Measurements from ENCODE around the gene RALGPS2.
"Not testable (repeated sequence)": the region's sequence is repeated elsewhere in the genome, so short reads cannot be mapped to it uniquely, and the experiment has no call there.

The RALGPS2 gene

DNA sequence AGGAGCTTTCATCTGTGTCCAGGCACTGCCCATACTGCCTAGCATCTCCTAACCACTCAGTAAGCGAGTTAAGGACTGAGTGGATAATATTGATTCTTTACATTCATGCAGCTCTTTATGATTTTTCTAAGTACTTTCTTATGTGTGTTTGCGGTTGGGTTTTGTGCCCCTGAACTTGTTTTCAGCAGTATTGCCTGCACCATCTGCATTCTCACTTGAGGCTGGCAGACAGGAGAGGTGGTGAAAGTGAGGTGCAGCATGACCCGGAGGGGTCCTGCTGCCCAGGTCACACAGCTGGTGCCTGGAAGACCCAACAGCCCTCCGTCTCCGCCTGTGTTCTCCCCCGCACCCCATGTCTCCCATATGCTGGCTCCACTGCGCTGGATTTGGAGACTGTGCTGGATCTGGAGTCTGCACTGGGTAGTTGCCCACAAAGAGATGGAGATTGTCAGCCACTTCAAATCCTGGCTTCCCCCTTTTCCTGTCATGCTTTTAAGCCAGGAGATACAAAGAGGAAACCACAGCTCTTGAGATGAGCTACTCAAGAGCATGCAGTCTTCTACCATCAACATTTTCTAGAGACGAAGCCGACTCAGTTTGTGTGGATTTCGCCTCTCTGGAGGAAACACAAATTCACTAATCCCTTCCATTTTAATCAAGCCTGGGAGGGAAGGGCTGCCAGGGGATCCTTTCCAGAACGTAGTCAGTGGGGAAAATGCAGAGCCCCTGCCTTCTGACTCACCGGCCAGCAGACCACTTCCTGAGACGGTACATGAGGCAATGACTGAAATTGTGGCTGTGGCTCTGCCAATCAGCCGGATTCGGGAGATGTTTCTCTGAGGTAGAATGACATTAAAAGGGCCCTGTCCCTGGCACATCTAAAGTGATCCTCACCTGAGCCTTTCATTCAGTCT lies 217.5 kb downstream of the RALGPS2 start:
- peak; percentile 24 for DNase-seq (ENCODE audit: low spot score)

GRCh38 chr1:178944729-178945128 lies 219.7 kb downstream of the RALGPS2 start:
- DNase-seq (ENCODE audit: low spot score), result no peak

DNA sequence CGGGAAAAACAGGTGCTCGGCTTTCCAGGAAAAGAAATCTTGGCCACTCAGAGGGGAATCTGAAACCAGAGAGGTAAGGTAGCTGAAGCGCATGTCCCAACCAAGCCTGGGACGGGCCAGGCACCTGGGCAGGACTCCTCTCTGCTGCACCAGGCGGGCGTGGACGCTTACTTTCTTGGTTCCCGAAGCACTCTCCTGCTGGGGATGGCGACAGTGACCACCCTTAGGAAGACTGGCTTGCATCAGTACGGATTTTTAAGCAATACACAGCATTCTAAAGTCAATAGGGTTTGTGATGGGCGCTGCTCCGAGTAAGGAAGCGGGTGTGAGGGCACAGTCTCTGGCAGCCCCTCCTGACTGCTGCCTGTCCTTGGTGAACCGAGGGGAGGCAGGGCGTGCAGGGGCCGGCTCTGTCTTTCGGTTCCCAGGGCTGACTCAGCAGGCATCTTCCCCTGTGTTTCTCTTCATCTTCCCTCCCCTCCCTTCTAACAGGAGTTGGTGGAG lies 220.8 kb downstream of the RALGPS2 start:
- DNase-seq (ENCODE audit: low spot score), result no peak

DNA sequence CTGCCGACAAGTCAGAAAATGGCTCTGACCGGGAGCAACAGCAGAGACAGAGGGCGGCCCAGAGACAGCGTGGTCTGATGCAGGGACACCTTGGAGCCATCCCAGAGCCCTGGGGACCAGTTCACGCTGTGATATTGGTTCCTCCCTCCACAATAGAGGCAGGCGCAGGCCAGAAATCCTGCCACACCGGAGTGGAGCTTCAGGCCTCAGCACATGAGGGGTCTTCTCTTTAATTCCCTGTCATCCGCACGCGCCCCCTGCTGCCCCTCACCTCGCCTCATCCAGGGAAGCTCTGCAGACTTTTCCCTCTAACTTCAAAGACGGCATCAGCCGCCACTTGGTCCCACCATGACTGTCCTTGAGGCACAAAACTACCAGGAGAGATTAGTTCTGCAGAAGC lies 221.4 kb downstream of the RALGPS2 start:
- no peak for DNase-seq (ENCODE audit: low spot score)

DNA sequence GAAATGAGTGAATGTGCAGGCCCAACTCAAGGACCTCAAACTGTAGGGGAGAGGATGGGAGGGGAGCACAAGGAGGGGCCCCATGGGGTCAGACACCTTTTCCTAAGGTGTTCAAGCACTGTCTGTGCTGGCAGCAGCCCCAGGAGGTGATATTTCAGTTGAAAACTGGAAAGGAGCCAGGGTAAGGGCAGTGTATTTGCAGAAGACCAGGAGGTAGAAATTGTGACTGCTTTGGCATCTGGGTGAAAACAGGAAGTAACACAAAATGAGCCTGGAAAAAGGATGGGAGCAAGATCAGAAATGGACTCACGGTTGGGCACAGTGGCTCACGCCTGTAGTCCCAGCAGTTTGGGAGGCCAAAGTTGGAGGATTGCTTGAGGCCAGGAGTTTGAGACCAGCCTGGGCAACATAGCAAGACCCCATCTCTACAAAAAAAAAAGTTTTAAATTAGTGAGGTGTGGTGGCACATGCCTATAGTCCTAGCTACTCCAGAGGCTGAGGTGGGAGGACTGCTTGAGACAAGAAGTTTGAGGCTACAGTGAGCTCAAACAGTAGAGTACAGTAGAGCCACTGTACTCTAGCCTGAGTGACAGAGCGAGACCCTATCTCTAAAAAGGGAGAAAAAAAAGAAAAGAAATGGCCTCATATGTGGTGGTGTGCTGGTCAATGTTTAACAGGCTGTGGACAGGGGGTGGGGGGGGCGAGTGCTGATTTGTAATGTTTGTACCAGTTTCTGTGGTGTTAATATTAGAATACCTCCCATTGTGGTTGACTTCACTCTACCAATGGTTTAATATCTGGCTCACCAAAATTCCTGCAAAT lies 222.0 kb downstream of the RALGPS2 start:
- no peak for DNase-seq (ENCODE audit: low spot score)

- DNase-seq (ENCODE audit: low spot score), result no peak
Observed at GRCh38 chr1:178947677-178947981, 222.6 kb downstream of the RALGPS2 start.

GRCh38 chr1:178948676-178949075 lies 223.6 kb downstream of the RALGPS2 start:
- no peak for DNase-seq (ENCODE audit: low spot score)

- DNase-seq (ENCODE audit: low spot score), result not testable (repeated sequence)
Observed at GRCh38 chr1:178949866-178950265, 224.8 kb downstream of the RALGPS2 start.

DNA sequence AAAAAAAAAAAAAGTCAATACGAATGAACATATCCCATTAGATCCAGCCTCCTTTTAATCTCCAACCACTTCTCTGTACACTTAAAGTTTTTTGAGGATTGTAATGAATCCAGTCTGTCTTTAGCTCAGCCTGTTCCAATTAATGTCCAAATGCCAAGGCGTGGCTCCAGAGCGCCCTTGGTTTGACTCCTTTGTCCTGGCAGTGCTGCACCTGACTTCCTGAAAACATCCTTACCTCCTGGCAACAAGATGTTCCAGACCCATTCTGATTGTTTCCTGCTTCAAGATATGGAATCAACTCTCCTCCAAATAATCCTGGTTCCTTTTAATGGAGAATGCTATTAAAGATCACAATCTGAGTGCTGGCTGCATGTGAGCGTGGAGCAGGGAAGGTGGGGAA lies 226.6 kb downstream of the RALGPS2 start:
- DNase-seq (ENCODE audit: low spot score), result no peak

- no peak for DNase-seq (ENCODE audit: low spot score)
Observed at GRCh38 chr1:178953034-178953433, 228.0 kb downstream of the RALGPS2 start.

DNA sequence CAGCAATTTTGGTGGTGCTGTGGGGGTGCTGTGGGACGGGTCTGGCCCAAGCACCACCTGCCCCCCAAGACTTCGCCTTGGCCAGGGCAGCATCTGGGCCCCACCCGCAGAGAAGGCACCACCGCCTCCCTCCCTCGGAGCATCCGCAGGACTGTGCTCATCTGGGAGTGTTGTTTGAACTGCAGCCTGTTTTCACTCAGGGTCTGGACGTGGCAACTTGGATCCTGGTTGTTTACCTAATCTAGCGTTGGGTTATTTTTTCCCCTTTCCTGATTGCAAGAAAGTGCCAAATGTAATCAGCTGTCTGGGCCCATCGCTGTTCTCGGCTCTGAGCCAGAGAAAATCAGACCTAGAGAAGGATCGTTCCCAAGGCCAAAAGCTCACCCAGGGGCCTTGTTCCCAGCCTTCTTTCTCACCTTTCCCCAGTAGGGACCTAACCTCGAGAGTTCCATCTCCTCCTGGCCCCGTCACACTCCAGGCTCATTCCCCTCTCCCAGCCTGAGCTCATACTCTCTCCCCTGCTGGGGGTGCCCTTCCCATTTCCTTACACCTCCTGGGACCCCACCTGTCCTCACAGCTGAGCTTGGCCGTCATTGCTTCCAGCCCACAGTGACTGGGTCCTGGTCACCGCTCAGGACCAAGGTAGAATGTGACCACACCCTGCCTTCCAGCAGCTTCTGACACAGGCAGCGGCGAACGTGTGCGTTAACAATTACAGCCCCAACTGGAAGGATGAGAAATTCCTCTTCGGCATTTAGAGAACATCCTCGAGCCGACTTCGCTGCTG lies 228.7 kb downstream of the RALGPS2 start:
- no peak for DNase-seq (ENCODE audit: low spot score)

DNA sequence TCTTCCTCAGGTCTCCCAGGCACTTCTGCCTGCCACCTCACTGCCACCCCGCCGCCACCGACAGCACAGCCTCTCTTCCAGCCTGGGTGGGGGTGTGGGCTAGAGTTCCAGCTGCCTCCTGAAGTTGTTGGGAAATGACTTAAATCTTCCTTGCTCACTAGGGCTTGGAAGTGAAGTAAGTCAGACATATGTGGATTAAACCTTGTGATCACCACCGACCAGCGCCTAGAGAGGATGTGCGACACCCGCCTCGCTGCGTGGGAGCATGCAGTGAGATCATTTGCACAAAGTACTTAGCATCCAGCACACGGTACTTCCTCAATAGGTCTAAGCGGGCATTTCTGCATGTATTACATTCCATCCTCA lies 229.3 kb downstream of the RALGPS2 start:
- no peak for DNase-seq (ENCODE audit: low spot score)

- no peak for DNase-seq (ENCODE audit: low spot score)
Observed at GRCh38 chr1:178954937-178955336, 229.9 kb downstream of the RALGPS2 start.

DNA sequence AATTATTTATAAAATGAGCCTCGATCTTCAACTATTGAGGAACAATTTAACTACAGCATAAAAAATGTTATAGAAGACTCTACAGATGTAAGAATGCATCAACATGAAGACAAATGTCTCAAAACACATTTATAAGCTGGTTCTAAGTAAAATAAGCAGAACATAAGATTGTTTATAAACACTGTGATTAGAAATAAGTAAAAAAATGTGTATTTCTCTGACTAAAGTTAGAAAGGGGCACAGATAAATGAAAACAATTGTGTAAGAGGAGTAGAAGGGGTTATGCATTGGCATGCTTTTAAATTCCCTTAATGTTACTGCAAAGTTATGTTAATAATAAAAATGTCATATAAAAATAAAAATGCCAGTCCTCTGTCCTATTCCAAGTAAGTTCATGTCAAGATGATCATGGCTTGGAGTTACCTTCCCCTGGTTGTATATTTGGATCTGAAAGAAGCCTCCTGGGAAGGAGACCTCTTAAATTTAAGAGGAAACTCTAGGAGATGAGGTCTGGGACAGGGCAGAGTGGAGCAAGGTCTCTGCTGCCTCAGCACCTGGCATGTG lies 230.4 kb downstream of the RALGPS2 start:
- no peak for DNase-seq (ENCODE audit: low spot score)

GRCh38 chr1:178958491-178958890 lies 233.4 kb downstream of the RALGPS2 start:
- no peak for DNase-seq (ENCODE audit: low spot score)

- DNase-seq (ENCODE audit: low spot score), result no peak
Observed at GRCh38 chr1:178959543-178960460, 234.8 kb downstream of the RALGPS2 start.

GRCh38 chr1:178960482-178961240 lies 235.6 kb downstream of the RALGPS2 start:
- no peak for DNase-seq (ENCODE audit: low spot score)

- no peak for DNase-seq (ENCODE audit: low spot score)
Observed at GRCh38 chr1:178961331-178961730, 236.3 kb downstream of the RALGPS2 start.

DNA sequence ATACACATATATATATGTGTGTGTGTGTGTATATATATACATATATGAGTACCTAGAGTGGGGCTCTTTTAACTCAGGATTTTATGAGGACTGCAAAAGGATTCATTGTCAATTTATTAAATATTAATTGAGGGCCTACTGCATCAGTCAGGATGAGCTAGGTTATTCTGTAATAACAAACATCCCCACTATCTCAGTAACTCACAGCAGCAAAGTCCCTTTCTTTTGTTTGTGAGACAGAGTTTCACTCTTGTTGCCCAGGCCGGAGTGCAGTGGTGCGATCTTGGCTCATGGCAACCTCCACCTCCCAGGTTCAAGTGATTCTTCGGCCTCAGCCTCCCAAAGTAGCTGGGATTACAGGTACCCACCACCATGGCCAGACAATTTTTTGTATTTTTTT lies 236.8 kb downstream of the RALGPS2 start:
- DNase-seq (ENCODE audit: low spot score), result no peak
